Measurements from ENCODE around the gene LRRC28.

- TF ChIP-seq POLR2A (IDR thresholded peaks at IDR 0.05; ENCODE audit: low read depth, low read length) (no peak), POLR2AphosphoS5 (IDR thresholded peaks at IDR 0.05; ENCODE audit: low read depth, low read length) (no peak), SPI1 (IDR thresholded peaks at IDR 0.05; ENCODE audit: low read depth, low read length) (no peak), TAF1 (IDR thresholded peaks at IDR 0.05; ENCODE audit: low read depth, low read length) (no peak), POU2F2 (IDR thresholded peaks at IDR 0.05; ENCODE audit: low read depth, low read length) (no peak), PAX5 (IDR thresholded peaks at IDR 0.05; ENCODE audit: insufficient read depth, low read length, severe bottlenecking) (no peak)
Measured at GRCh38 chr15:99432271-99433025, 181.2 kb downstream of the LRRC28 start.
